Sigmoid colon (tissue), 7 donors: Measurements from ENCODE around the gene CWC27. TPM values are rescaled to one million over a fixed set of nuclear protein-coding genes. Genes with fewer than 3 reads are reported as not detected.

Experiments used
- DNase-seq: peaks from one replicate; pipeline ENCODE4 v3.0.0-alpha.2; 2019
- H3K27ac ChIP-seq, 4 donors: fragments of 200-600 bp; sonication (generic); one replicate each; pipeline ENCODE4 v1.5.1; 2016 to 2019; ENCODE audit warnings: mild to moderate bottlenecking in 1 of 4
- H3K27me3 ChIP-seq, 3 donors: fragments of 200-600 bp; sonication (generic); one replicate each; pipeline ENCODE4 v1.5.1; 2019; ENCODE audit warnings: mild to moderate bottlenecking in 1 of 3
- H3K36me3 ChIP-seq, 4 donors: fragments of 200-600 bp; sonication (generic); one replicate each; pipeline ENCODE4 v1.5.1; 2016 to 2019
- H3K4me1 ChIP-seq, 4 donors: fragments of 200-600 bp; sonication (generic); one replicate each; pipeline ENCODE4 v1.5.1; 2017 to 2019
- H3K4me3 ChIP-seq, 4 donors: fragments of 200-600 bp; sonication (generic); one replicate each; pipeline ENCODE4 v1.5.1; 2017 to 2019; ENCODE audit warnings: mild to moderate bottlenecking in 2 of 4, moderate library complexity in 1 of 4
- H3K9me3 ChIP-seq, 4 donors: fragments of 200-600 bp in 3 of 4; sonication (generic) in 3 of 4; one replicate each; pipeline versions ENCODE4 v1.5.1 to v1.6.1; 2013 to 2019
- CTCF ChIP-seq, 4 experiments: fragments of 450-650 bp in 3 of 4; fragments of 200-600 bp in 1 of 4; IDR thresholded peaks; one replicate each; pipeline ENCODE4 v1.5.1; 2016 to 2019; ENCODE audit warnings: antibody characterized with exemption in 4 of 4, mild to moderate bottlenecking in 3 of 4, moderate library complexity in 2 of 4
- EP300 ChIP-seq, 4 donors: sonication (generic); formaldehyde crosslinking; IDR thresholded peaks; one replicate each; pipeline ENCODE4 v1.6.1; 2017; ENCODE audit warnings: antibody characterized with exemption in 4 of 4
- POLR2A ChIP-seq, 2 donors: fragments of 450-650 bp; IDR thresholded peaks; one replicate each; pipeline ENCODE4 v1.6.1; 2016; ENCODE audit warnings: antibody characterized with exemption in 2 of 2, mild to moderate bottlenecking in 2 of 2, moderate library complexity in 2 of 2
- POLR2AphosphoS5 ChIP-seq, 4 donors: sonication (generic); formaldehyde crosslinking; IDR thresholded peaks; one replicate each; pipeline ENCODE4 v1.6.1; 2017; ENCODE audit warnings: antibody characterized with exemption in 4 of 4
- WGBS, 2 donors: extraction: QIAGEN DNeasy Blood & Tissue Kit; methylation state at CpG; one replicate each; pipeline ENCODE4 v1.1.7; 2013; 5-methylcytosine and 5-hydroxymethylcytosine counted together
- intact Hi-C: fragments of 100-400 bp; cut with DNase I; formaldehyde crosslinking; loops from one replicate; pipeline ENCODE4 v1.15.1; 2023
- polyA plus RNA-seq, 3 donors: library from polyadenylated mRNA; stranded (reverse); fragments of 200-250 nt; gene quantifications; one replicate each; pipeline ENCODE4 v1.2.3, GENCODE V29; 2013
- total RNA-seq, 4 donors: library from RNA; depleted of rRNA; stranded (reverse); fragments of >200 nt; gene quantifications; one replicate each; pipeline ENCODE4 v1.1.0, GENCODE V29; 2016
- donor health status: healthy with polysubstance abuse.
- donor health status: Bipolar disorder and iron deficiency.
- donor health status: healthy.

CWC27 gene
- total and polyA plus RNA-seq, 7 donors: 11.3 to 27.7 (median 18.9) TPM

DNA sequence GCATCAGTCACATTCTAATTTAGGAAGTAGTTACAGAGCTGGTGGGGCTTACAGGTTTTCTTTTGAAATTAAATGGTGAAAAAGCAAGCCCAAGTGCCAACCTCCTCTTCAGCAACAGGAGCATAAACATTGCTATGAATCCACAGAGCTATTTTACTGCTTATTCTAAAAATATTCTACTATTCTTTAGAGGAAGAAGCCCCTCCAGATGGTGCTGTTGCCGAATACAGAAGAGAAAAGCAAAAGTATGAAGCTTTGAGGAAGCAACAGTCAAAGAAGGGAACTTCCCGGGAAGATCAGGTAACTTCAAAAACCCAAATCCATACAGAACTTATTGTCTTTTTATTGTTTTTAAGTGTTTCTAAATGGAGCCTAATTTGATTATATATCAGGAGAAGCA lies 202.8 kb downstream of the CWC27 start:
- Histone ChIP-seq H3K27me3 (no peaks in the 10 kb centered on the region), H3K4me3 (no peak overlapping the region), H3K9me3 (no peaks in the 10 kb centered on the region), H3K27ac (no peak overlapping the region), H3K36me3 (peaks cover 0 to 8% (median 0%) of the 10 kb centered on the region in 4 donors), H3K4me1 (peaks cover 0 to 6% (median 1%) of the 10 kb centered on the region in 4 donors)
- WGBS, 2 donors: 71 to 81% methylated on average over 2 of the region's 2 CpGs
- intact Hi-C loops: no loop called here
- TF ChIP-seq POLR2AphosphoS5 (IDR thresholded peaks at IDR 0.05): no peak
- no peak for TF ChIP-seq POLR2A (IDR thresholded peaks at IDR 0.05)
- no peak for TF ChIP-seq EP300 (IDR thresholded peaks at IDR 0.05)
- TF ChIP-seq CTCF (IDR thresholded peaks at IDR 0.05): no peak
- no peak for DNase-seq

- no peak for DNase-seq
- Histone ChIP-seq H3K36me3 (peaks cover 0 to 8% (median 0%) of the 10 kb centered on the region in 4 donors), H3K4me1 (peaks cover 0 to 6% (median 1%) of the 10 kb centered on the region in 4 donors), H3K4me3 (no peak overlapping the region), H3K27me3 (no peaks in the 10 kb centered on the region), H3K9me3 (no peaks in the 10 kb centered on the region), H3K27ac (no peak overlapping the region)
- no peak for TF ChIP-seq EP300 (IDR thresholded peaks at IDR 0.05)
- TF ChIP-seq POLR2A (IDR thresholded peaks at IDR 0.05): no peak
- TF ChIP-seq CTCF (IDR thresholded peaks at IDR 0.05): no peak
- no peak for TF ChIP-seq POLR2AphosphoS5 (IDR thresholded peaks at IDR 0.05)
- intact Hi-C loops: no loop called here
- 94 to 97% methylated on average over 3 of the region's 3 CpGs for WGBS, 2 donors
Observed at GRCh38 chr5:64971990-64972389, 203.3 kb downstream of the CWC27 start.

DNA sequence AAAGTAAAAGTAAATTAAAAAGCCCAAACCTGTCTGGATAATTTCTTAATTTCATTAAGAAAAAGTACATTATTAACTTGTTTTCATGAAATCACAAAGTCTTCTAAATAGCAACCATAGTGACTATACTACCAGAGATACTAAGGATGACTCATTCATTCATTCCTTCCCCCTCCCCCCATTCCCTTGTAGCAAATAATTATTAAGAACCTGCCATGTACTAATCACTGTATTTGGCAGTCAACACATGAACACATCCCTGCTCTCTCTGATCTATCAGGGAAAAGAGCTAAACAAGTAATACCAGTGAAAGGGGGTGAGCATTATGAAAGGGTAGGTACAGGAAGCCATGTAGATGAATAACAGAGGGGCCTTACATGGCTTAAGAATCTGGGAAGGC lies 203.9 kb downstream of the CWC27 start:
- peaks cover 0 to 9% (median 0%) of the 10 kb centered on the region in 4 donors for H3K36me3 ChIP-seq
- no peak overlapping the region for H3K4me3 ChIP-seq
- H3K27ac ChIP-seq: no peak overlapping the region
- intact Hi-C loops: no loop called here
- no peak for DNase-seq
- TF ChIP-seq POLR2AphosphoS5 (IDR thresholded peaks at IDR 0.05) (no peak), POLR2A (IDR thresholded peaks at IDR 0.05) (no peak), CTCF (IDR thresholded peaks at IDR 0.05) (no peak), EP300 (IDR thresholded peaks at IDR 0.05) (no peak)
- H3K9me3 ChIP-seq: no peaks in the 10 kb centered on the region
- no peaks in the 10 kb centered on the region for H3K27me3 ChIP-seq
- H3K4me1 ChIP-seq: peaks cover 0 to 6% (median 1%) of the 10 kb centered on the region in 4 donors

DNA sequence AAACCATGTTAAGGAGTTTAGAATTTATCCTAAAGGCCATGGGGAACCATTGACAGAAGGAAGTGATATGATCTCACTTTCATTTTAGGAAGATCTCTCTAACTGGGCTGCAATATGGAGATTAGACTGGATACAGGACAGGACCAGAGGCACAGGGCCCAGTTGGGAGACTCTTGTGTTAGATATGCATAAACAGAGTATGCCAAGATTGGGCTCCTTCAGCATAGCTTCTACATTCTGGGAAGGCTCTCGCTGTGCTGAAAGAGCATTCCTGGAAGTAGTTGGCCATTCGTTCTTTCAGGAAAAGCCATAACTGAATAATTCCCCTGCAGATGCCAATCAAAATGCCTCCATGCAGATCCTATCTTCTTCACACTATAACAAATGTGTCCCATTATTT lies 204.5 kb downstream of the CWC27 start:
- H3K36me3 ChIP-seq: peaks cover 0 to 13% (median 0%) of the 10 kb centered on the region in 4 donors
- TF ChIP-seq POLR2A (IDR thresholded peaks at IDR 0.05) (no peak), EP300 (IDR thresholded peaks at IDR 0.05) (no peak), POLR2AphosphoS5 (IDR thresholded peaks at IDR 0.05) (no peak), CTCF (IDR thresholded peaks at IDR 0.05) (no peak)
- no peaks in the 10 kb centered on the region for H3K9me3 ChIP-seq
- H3K27me3 ChIP-seq: no peaks in the 10 kb centered on the region
- 86 to 91% methylated on average over 2 of the region's 2 CpGs for WGBS, 2 donors
- intact Hi-C loops: no loop called here
- peaks cover 0 to 6% (median 1%) of the 10 kb centered on the region in 4 donors for H3K4me1 ChIP-seq
- H3K4me3 ChIP-seq: no peak overlapping the region
- DNase-seq: no peak
- no peak overlapping the region for H3K27ac ChIP-seq

- H3K4me3 ChIP-seq: no peak overlapping the region
- peaks cover 0 to 12% (median 0%) of the 10 kb centered on the region in 4 donors for H3K36me3 ChIP-seq
- TF ChIP-seq POLR2A (IDR thresholded peaks at IDR 0.05) (no peak), EP300 (IDR thresholded peaks at IDR 0.05) (no peak), CTCF (IDR thresholded peaks at IDR 0.05) (no peak), POLR2AphosphoS5 (IDR thresholded peaks at IDR 0.05) (no peak)
- no peak overlapping the region for H3K27ac ChIP-seq
- no peaks in the 10 kb centered on the region for H3K27me3 ChIP-seq
- DNase-seq: no peak
- peaks cover 0 to 6% (median 0%) of the 10 kb centered on the region in 4 donors for H3K4me1 ChIP-seq
- H3K9me3 ChIP-seq: no peaks in the 10 kb centered on the region
- WGBS, 2 donors: 89 to 96% methylated on average over 1 of the region's 1 CpG
- intact Hi-C loops: no loop called here
Observed at GRCh38 chr5:64977779-64978178, 209.0 kb downstream of the CWC27 start.
